SK-N-MC (cell line): ENCODE results near the gene OR4D1.
A peak's percentile ranks its signal among the peaks of the same experiment; 100 is the strongest.
"Not testable (repeated sequence)": the region's sequence is repeated elsewhere in the genome, so short reads cannot be mapped to it uniquely, and the experiment has no call there.

Experiments used
- DNase-seq: peaks from one replicate; pipeline ENCODE4 v3.0.0-alpha.2; 2011; ENCODE audit warnings: low read depth, low spot score
- H3K27ac ChIP-seq: fragments of 200-600 bp; sonication (generic); 2 replicates; pipeline ENCODE4 v1.5.1; 2016; ENCODE audit warnings: mixed run types
- H3K36me3 ChIP-seq: fragments of 200-600 bp; sonication (generic); 2 replicates; pipeline ENCODE4 v1.6.1; 2017; ENCODE audit warnings: antibody characterized with exemption, low read length, mixed read lengths; ENCODE audit not compliant: insufficient read depth
- H3K4me3 ChIP-seq: fragments of 200-600 bp; sonication (generic); 2 replicates; pipeline ENCODE4 v1.5.1; 2016
- H3K9ac ChIP-seq: fragments of 200-600 bp; sonication (generic); 2 replicates; pipeline ENCODE4 v1.8.0; 2017; ENCODE audit warnings: mixed run types, mixed read lengths; ENCODE audit not compliant: insufficient read length
- H3K9me3 ChIP-seq: fragments of 200-600 bp; sonication (generic); 2 replicates; pipeline ENCODE4 v1.6.1; 2017; ENCODE audit warnings: low read depth, mild to moderate bottlenecking, antibody characterized with exemption, low read length, moderate library complexity, mixed read lengths
- EZH2 ChIP-seq: fragments of 200-600 bp; sonication (generic); IDR thresholded peaks from one replicate; pipeline ENCODE4 v1.6.1; 2017; ENCODE audit warnings: antibody characterized with exemption
- FOXP2 ChIP-seq: optimal IDR thresholded peaks from 2 replicates; pipeline ENCODE3; 2011; ENCODE audit warnings: mild to moderate bottlenecking, moderate library complexity; ENCODE audit not compliant: insufficient read depth; ENCODE audit errors: extremely low read length, control extremely low read depth
- POLR2AphosphoS5 ChIP-seq: IDR thresholded peaks from 2 replicates; pipeline ENCODE4 v1.6.1; 2012; ENCODE audit warnings: mild to moderate bottlenecking, low read depth, low read length, borderline replicate concordance

OR4D1 gene

GRCh38 chr17:58147930-58148434 lies at the start of gene OR4D1:
Gene OR4D1, plus strand, starts transcription at chr17:58148384. Its CDS starts 6,770 bp downstream, at chr17:58155154.
- H3K27ac ChIP-seq: no peak within 1 kb of the TSS
- H3K4me3 ChIP-seq: no peak within 1 kb of the TSS
- no peak within 1 kb of the TSS for H3K9ac ChIP-seq
- TF ChIP-seq EZH2: no peak
- no peak for TF ChIP-seq POLR2AphosphoS5
- no peak for TF ChIP-seq FOXP2
- no peak for DNase-seq
- peaks cover 4% of the 10 kb centered on the region; the same call in 1 of the 2 replicates for H3K9me3 ChIP-seq
- H3K36me3 ChIP-seq: no peaks in the 10 kb centered on the region

- no peak for DNase-seq
Observed at GRCh38 chr17:58100506-58100905, 47.7 kb upstream of the OR4D1 start.

GRCh38 chr17:58101898-58102297 lies 46.3 kb upstream of the OR4D1 start:
- not testable (repeated sequence) for H3K36me3 ChIP-seq, H3K9ac ChIP-seq, DNase-seq, H3K9me3 ChIP-seq, H3K4me3 ChIP-seq, H3K27ac ChIP-seq

More at GRCh38 chr17:58100506-58100905, 47.7 kb upstream of the OR4D1 start:
- H3K9ac ChIP-seq: no peak overlapping the region
- no peaks in the 10 kb centered on the region for H3K36me3 ChIP-seq
- no peak for TF ChIP-seq EZH2
- TF ChIP-seq FOXP2: no peak
- TF ChIP-seq POLR2AphosphoS5: no peak
- no peak overlapping the region for H3K27ac ChIP-seq
- H3K9me3 ChIP-seq: no peaks in the 10 kb centered on the region
- H3K4me3 ChIP-seq: no peak overlapping the region

- Histone ChIP-seq H3K36me3 (no peaks in the 10 kb centered on the region), H3K4me3 (no peak overlapping the region), H3K9me3 (no peaks in the 10 kb centered on the region), H3K27ac (no peak overlapping the region), H3K9ac (no peak overlapping the region)
- no peak for DNase-seq
- TF ChIP-seq POLR2AphosphoS5 (no peak), FOXP2 (no peak), EZH2 (no peak)
Observed at GRCh38 chr17:58105093-58105492, 43.1 kb upstream of the OR4D1 start.

- TF ChIP-seq EZH2: no peak
- no peak for TF ChIP-seq POLR2AphosphoS5
- no peak for TF ChIP-seq FOXP2
- H3K36me3 ChIP-seq: no peaks in the 10 kb centered on the region
- H3K9me3 ChIP-seq: no peaks in the 10 kb centered on the region
- no peak overlapping the region for H3K9ac ChIP-seq
- no peak overlapping the region for H3K27ac ChIP-seq
- no peak overlapping the region for H3K4me3 ChIP-seq
- DNase-seq: no peak
Observed at GRCh38 chr17:58107306-58107705, 40.9 kb upstream of the OR4D1 start.

- no peaks in the 10 kb centered on the region for H3K9me3 ChIP-seq
- DNase-seq: no peak
- no peak overlapping the region for H3K9ac ChIP-seq
- no peak overlapping the region for H3K27ac ChIP-seq
- no peaks in the 10 kb centered on the region for H3K36me3 ChIP-seq
- no peak overlapping the region for H3K4me3 ChIP-seq
- TF ChIP-seq EZH2 (no peak), FOXP2 (no peak), POLR2AphosphoS5 (no peak)
Observed at GRCh38 chr17:58109197-58109596, 39.0 kb upstream of the OR4D1 start.

- Histone ChIP-seq H3K36me3 (no peaks in the 10 kb centered on the region), H3K4me3 (no peak overlapping the region), H3K9me3 (no peaks in the 10 kb centered on the region), H3K27ac (no peak overlapping the region), H3K9ac (no peak overlapping the region)
- DNase-seq: no peak
- TF ChIP-seq EZH2 (no peak), POLR2AphosphoS5 (no peak), FOXP2 (no peak)
Observed at GRCh38 chr17:58110012-58110411, 38.2 kb upstream of the OR4D1 start.

GRCh38 chr17:58111676-58112075 lies 36.5 kb upstream of the OR4D1 start:
- H3K36me3 ChIP-seq: no peaks in the 10 kb centered on the region
- TF ChIP-seq POLR2AphosphoS5 (no peak), FOXP2 (no peak), EZH2 (no peak)

GRCh38 chr17:58112970-58113631 lies 35.1 kb upstream of the OR4D1 start:
- TF ChIP-seq EZH2 (no peak), POLR2AphosphoS5 (no peak), FOXP2 (no peak)
- peak; percentile 34 for DNase-seq
- Histone ChIP-seq H3K9me3 (no peaks in the 10 kb centered on the region), H3K9ac (no peak overlapping the region), H3K4me3 (no peak overlapping the region), H3K36me3 (no peaks in the 10 kb centered on the region), H3K27ac (no peak overlapping the region)

More at GRCh38 chr17:58111676-58112075, 36.5 kb upstream of the OR4D1 start:
- Histone ChIP-seq H3K27ac (no peak overlapping the region), H3K4me3 (no peak overlapping the region), H3K9me3 (no peaks in the 10 kb centered on the region), H3K9ac (no peak overlapping the region)
- DNase-seq: no peak
